Muscle of arm (tissue), 12 donors: ENCODE data around the gene TMPRSS9. TPM values are rescaled to one million over a fixed set of nuclear protein-coding genes. Genes with fewer than 3 reads are reported as not detected.

Experiments used
- DNase-seq: peaks from one replicate; pipeline ENCODE4 v3.0.0-alpha.2; 2013
- polyA plus RNA-seq, 12 donors: library from polyadenylated mRNA; unstranded; fragments of 120-200 nt; gene quantifications; one replicate each; pipeline ENCODE4 v1.2.1, GENCODE V29; 2013; ENCODE audit not compliant: insufficient read length in 12 of 12

Gene TMPRSS9
- polyA plus RNA-seq, 12 donors = 0.10 to 4.4 (median 0.28) TPM; not detected in 1

- peak; percentile 94 for DNase-seq
These were observed 31.5 kb upstream of the TMPRSS9 start, which contains the start of the genes LSM7 and SPPL2B for GRCh38 chr19:2328401-2329148. LSM7 (minus strand) TSS chr19:2328586; CDS start chr19:2328566, 20 bp downstream. SPPL2B (plus strand) TSS chr19:2328684; CDS start chr19:2328710, 26 bp downstream.

- no peak for DNase-seq
These were observed 31.0 kb upstream of the TMPRSS9 start for GRCh38 chr19:2329149-2329478.

- DNase-seq = no peak
These were observed 30.6 kb upstream of the TMPRSS9 start for GRCh38 chr19:2329501-2329916.

GRCh38 chr19:2330255-2330631, 29.8 kb upstream of the TMPRSS9 start:
- DNase-seq = no peak

GRCh38 chr19:2330632-2331284, 29.3 kb upstream of the TMPRSS9 start:
- no peak for DNase-seq

- DNase-seq = no peak
These were observed 28.3 kb upstream of the TMPRSS9 start for GRCh38 chr19:2331601-2332246.

- DNase-seq = no peak
These were observed 27.6 kb upstream of the TMPRSS9 start for GRCh38 chr19:2332341-2333026.

- DNase-seq = no peak
These were observed 26.8 kb upstream of the TMPRSS9 start for GRCh38 chr19:2333027-2333806.

- no peak for DNase-seq
These were observed 26.3 kb upstream of the TMPRSS9 start for GRCh38 chr19:2333807-2334211.

- DNase-seq = no peak
These were observed 25.6 kb upstream of the TMPRSS9 start for GRCh38 chr19:2334426-2334825.

GRCh38 chr19:2334986-2335846, 24.8 kb upstream of the TMPRSS9 start:
- no peak for DNase-seq

GRCh38 chr19:2335848-2336247, 24.2 kb upstream of the TMPRSS9 start:
- no peak for DNase-seq

- DNase-seq = no peak
These were observed 23.3 kb upstream of the TMPRSS9 start for GRCh38 chr19:2336528-2337328.

GRCh38 chr19:2337329-2337707, 22.7 kb upstream of the TMPRSS9 start:
- DNase-seq = peak; percentile 64

- no peak for DNase-seq
These were observed 21.9 kb upstream of the TMPRSS9 start for GRCh38 chr19:2338055-2338615.

- DNase-seq = no peak
These were observed 21.1 kb upstream of the TMPRSS9 start for GRCh38 chr19:2338751-2339643.

GRCh38 chr19:2339644-2340310, 20.3 kb upstream of the TMPRSS9 start:
- no peak for DNase-seq
